GM19452 (cell line): ENCODE data around the gene SH3BP2.

ENCODE experiments used
- ATAC-seq: cut with Tn5 transposase; IDR thresholded peaks from one replicate; pipeline ENCODE4 v1.9.1; 2021; ENCODE audit not compliant: unreplicated experiment

The SH3BP2 gene, protein sequence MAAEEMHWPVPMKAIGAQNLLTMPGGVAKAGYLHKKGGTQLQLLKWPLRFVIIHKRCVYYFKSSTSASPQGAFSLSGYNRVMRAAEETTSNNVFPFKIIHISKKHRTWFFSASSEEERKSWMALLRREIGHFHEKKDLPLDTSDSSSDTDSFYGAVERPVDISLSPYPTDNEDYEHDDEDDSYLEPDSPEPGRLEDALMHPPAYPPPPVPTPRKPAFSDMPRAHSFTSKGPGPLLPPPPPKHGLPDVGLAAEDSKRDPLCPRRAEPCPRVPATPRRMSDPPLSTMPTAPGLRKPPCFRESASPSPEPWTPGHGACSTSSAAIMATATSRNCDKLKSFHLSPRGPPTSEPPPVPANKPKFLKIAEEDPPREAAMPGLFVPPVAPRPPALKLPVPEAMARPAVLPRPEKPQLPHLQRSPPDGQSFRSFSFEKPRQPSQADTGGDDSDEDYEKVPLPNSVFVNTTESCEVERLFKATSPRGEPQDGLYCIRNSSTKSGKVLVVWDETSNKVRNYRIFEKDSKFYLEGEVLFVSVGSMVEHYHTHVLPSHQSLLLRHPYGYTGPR

GRCh38 chr4:2792711-2793585 lies at the start of gene SH3BP2:
TSS of gene SH3BP2 (plus strand) at chr4:2793085. CDS start at chr4:2820618, 27,533 bp downstream.
- ATAC-seq: no peak

GRCh38 chr4:2743518-2744445 lies 49.1 kb upstream of the SH3BP2 start:
- ATAC-seq: no peak

- no peak for ATAC-seq
Observed at GRCh38 chr4:2744576-2745270, 48.2 kb upstream of the SH3BP2 start.

DNA sequence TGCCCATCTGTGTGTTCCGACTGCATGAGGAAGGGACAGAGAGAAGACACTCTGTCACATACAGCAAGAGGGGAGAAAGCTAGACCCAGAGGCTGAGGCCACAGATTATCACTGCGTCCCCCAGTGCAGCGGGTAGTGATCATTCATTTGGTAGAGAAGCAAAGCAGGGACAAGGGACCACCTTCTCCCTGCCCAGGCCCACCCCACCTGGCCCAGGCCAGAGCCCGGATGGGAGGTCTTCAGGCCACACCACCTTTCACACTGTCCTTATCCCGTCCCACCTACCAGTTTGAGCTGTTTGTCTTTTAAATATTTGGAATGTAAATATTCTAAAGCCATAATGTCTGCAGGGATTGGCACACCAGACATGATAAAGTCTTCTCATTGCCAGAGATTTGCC lies 47.4 kb upstream of the SH3BP2 start:
- no peak for ATAC-seq

DNA sequence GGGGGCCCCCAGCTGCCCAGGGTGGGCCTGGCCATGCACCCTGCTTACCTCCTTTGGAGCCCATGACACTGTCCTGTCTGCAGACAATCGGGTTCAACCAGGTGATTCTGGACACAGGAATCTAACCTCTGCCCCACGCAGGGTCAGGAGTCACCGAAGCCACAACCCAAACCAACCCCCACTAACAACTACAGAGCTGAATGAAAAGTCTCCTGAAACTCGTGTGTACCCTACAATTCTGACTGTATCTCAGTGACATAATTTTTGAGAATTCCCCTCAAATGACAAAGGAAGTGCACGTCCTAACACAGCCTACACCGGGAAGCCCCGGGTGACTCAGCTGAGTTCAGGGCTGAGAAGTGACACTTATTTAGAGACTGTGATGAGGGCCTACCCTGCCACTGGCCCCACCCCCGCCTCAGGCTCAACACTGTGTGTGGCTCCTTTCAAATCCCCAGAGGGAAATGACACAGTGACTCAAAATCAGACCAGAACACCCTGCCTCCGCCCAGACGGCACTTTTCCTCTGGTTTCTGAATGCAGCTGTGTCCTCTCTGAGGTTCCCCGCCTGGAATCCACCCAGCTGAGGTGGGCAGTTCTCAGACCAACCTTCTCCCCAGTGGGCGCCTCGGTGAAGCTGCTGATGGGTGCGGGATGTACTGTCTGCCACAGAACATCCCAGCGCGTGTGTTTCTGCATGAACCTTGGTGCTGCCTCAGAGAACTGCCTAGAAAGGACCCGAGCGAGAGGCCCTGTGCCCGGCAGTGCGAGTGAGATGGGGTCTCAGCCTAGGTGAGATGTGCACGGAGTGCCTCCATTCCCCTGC lies 46.7 kb upstream of the SH3BP2 start:
- ATAC-seq: peak; percentile 96

- no peak for ATAC-seq
Observed at GRCh38 chr4:2746891-2747695, 45.8 kb upstream of the SH3BP2 start.

DNA sequence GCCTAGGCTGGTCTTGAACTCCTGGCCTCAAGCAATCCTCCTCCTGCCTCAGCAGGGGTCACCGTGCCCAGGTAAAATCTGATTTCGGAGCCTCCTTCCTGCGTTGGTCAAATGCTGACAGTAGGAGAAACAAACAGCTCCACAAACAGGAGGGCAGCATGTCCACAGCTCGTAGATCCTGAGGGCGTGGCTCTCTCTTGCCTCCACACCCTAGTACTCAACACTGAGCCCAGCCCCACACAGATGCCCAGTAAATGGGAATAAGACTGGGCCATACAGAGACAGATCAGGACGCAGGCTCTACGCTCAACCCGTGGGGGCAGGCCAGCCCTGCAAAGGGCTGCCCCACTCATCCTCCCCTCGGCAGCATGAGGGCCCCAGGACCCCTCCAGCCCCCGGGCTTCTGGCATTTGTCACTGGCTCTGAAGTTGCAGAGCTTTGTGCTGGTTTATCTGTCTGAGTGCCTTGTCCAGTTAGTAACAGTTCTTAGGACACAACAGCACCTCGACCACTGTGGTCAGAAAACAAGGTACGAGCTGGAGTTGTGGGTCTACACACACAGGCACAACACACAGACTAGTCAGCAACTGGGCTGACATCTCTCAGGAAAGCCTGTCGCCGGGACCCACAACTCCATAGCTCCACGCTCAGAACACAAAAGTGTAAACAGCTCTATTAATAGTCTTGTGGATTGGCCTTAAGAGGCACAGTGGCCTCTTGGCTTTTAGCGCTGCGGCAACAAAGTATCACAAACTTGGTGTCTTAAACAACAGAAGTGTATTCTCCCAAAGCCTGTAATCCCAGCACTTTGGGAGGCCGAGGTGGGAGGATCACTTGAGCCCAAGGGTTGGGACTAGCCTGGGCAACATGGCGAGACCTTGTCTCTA lies 41.9 kb upstream of the SH3BP2 start:
- ATAC-seq: no peak

DNA sequence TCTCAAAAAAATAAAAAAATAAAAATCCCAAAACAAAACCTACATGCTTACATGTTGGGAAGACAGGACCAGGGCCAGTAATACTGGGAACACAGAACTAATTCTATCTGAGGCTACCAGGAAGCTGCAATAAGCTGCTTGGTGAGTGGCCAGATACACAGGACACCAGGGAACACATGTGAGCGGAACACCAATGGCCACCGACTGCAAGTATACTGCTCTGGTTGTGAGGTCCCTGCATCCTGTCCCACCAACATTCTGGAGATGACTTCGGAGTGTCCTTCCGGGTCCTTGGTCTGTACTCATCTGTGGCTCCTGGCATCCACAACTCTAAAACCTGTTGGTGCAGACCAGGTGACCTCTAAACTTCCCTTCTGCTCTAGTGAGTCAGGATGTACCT lies 39.4 kb upstream of the SH3BP2 start:
- no peak for ATAC-seq

DNA sequence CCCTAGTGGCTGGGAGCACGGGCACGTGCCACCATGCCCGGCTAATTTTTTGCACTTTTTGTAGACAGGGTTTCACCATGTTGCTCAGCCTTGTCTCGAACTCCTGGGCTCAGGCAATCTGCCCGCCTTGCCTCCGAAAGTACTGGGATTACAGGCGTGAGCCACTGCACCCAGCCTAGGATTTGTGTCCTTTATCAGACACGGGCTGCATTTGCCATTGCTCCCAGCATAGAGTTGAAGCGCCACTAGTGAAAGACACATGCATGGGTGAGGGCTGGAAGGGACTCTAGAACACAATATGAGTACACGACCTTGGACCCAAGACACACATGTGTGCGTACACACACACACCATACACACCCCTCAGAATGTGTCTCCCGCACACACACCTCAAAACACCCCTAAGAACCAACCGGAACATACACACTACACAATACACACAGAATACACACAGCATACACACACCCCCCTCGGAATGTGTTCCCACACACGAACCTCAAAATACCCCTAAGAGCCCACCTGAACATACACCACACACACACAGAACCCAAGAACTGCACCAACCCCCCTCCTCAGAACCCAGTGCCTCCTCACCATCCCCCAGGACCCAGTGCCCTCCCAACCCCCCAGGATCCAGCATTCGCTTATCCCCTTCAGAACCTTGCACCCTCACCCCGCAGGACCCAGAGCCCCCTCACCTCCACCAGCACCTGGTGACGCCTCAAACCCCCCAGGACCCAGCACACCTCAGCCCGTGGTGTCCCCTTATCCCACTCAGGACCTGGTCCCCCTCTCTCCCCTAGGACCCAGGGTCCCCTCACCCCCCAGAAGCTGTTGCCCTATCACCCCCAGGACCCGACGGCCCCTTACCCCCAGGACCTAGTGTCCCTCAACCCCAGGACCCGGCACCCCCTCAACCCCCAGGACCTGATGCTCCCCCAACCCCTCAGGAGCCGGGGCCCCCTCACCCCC lies 37.8 kb upstream of the SH3BP2 start:
- no peak for ATAC-seq

DNA sequence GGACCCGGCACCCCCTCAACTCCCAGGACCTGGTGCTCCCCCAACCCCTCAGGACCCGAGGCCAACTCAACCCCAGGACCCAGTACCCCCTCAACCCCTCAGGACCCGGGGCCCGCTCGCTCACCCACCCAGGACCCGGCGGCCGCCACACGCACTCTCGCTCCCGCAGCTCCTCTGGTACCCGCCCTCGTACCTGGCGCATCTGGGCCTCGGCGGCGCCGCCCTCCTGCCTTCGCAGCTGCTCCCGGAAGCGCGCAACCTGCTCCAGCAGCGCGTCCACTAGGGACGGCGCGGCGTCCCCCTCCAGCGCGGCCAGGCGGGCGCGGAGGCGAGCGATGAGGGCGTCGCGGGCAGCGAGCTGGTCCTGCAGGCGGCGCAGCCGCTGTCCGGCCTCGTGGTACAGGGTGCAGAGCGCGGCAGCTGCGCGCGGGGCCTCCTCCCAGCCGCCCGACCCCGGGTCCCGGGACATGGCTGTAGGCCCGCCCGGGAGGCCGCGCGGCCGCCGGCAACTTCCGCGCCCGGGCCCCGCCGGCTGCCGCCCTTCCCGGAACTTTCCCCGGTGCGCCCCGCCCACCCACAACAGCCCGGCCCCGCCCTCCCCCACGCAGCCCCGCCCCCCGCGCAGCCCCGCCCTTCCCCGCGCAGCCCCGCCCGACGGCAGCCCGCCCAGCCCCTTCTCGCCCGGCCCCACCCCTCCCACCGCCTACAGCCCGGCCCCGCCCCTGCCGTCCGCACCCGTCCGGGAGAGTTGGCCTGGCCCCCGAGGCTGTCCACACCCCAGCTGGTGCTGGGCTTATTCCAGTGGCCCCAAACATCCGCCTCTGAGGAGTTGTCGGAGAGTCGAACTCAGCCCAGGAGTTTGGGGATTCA lies 36.8 kb upstream of the SH3BP2 start, which contains the start of gene TNIP2:
TNIP2 (minus strand) TSS at position 516 of the 870 bp plus-strand sequence; CDS start at position 469, 47 bp downstream.
- ATAC-seq: peak; percentile 67

DNA sequence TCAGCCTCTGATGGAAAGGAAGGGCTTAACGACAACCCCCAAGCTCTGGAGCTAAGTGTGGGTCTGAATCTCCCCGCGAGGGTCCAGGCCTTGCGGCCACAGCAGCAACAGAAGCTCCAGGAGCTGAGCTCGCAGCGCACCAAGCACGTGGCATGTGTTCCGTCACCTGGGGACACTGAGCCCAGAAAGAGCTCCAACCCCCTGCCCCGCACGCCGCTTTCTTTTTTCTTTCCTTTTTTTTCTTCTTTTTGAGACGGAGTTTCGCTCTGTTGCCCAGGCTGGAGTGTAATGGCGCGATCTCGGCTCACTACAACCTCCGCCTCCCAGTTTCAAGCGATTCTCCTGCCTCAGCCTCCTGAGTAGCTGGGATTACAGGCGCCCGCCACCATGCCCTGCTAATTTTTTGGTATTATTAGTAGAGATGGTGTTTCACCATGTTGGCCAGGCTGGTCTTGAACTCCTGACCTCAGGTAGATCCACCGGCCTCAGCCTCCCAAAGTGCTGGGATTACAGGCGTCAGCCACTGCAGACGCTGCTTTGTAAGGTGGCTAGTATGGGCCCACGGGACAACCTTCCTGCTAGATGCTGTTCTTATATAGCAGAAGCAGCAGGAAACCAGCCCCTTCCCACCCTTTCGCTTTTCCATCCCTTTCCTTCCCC lies 36.1 kb upstream of the SH3BP2 start:
- no peak for ATAC-seq

GRCh38 chr4:2757426-2757825 lies 35.5 kb upstream of the SH3BP2 start:
- ATAC-seq: no peak

DNA sequence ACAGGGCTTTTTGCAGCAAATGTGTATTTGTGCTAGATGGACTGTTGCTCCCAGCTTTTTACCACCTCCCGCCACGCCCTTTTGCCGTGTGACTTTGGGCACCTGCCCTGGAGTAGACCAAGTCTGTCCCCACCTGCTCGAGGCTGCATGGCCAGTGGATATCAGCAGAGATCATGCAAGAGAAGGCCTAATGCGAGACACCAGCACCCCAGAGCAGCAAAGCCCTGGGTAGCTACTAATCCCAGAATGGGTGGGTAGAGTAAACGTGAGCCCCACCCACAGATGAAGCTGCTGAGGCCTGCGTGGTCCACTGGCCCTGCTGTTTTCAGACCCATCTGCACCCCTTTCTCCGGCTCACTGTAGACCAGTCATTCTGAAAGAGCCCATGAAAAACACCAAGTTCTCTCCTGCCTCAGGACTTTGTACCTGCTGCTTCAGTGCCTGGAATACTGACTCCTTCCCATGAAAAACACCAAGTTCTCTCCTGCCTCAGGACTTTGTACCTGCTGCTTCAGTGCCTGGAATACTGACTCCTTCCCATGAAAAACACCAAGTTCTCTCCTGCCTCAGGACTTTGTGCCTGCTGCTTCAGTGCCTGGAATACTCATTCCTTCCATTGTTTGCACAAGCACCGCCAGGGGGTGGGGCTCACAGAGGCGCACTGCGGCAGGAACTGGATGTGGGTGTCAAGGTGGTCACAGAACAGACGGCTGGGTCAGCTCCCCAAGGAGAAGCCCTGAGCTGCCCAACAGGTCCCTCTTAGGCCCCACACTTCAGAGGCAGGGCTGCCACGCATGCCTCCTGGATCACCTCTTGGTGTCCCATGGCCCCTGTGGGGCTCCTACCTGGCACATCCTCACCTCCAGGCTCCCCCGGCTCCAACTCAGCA lies 31.6 kb upstream of the SH3BP2 start:
- ATAC-seq: no peak

GRCh38 chr4:2762048-2762447 lies 30.8 kb upstream of the SH3BP2 start:
- ATAC-seq: no peak
